Dendritic cell treated with granulocyte-macrophage colony-stimulating factor and Interleukin-4, amounts not matched to agents 40 ng/mL and 50 ng/mL, for 4 days (primary cell): ENCODE measurements around the gene KLK12.
A peak's percentile ranks its signal among the peaks of the same experiment; 100 is the strongest.

Source experiments
- H3K27ac Mint-ChIP-seq: one replicate; pipeline ENCODE4 v1.8.0; 2022; ENCODE audit warnings: mild to moderate bottlenecking, mixed read lengths
- H3K27me3 Mint-ChIP-seq: one replicate; pipeline ENCODE4 v1.8.0; 2022; ENCODE audit warnings: mild to moderate bottlenecking, mixed read lengths
- H3K36me3 Mint-ChIP-seq: one replicate; pipeline ENCODE4 v1.8.0; 2022; ENCODE audit warnings: low read depth, mixed read lengths
- H3K4me1 Mint-ChIP-seq: one replicate; pipeline ENCODE4 v1.8.0; 2022; ENCODE audit warnings: low read depth, mixed read lengths
- H3K4me3 Mint-ChIP-seq: one replicate; pipeline ENCODE4 v1.8.0; 2022; ENCODE audit warnings: mild to moderate bottlenecking, moderate library complexity, mixed read lengths
- H3K9me3 Mint-ChIP-seq: one replicate; pipeline ENCODE4 v1.8.0; 2022; ENCODE audit warnings: mixed read lengths
- intact Hi-C: fragments of 100-400 bp; cut with micrococcal nuclease; formaldehyde crosslinking; loops from one replicate; pipeline ENCODE4 v1.15.0; 2022

KLK12 gene

GRCh38 chr19:51065221-51065960, 30.6 kb upstream of the KLK12 start:
- Mint-ChIP-seq H3K27me3 (peaks cover 48% of the 10 kb centered on the region), H3K27ac (no peak overlapping the region), H3K9me3 (no peaks in the 10 kb centered on the region), H3K36me3 (no peaks in the 10 kb centered on the region), H3K4me3 (peak overlapping the region; percentile 44), H3K4me1 (peaks cover 17% of the 10 kb centered on the region)
- intact Hi-C loops = no loop called here

DNA sequence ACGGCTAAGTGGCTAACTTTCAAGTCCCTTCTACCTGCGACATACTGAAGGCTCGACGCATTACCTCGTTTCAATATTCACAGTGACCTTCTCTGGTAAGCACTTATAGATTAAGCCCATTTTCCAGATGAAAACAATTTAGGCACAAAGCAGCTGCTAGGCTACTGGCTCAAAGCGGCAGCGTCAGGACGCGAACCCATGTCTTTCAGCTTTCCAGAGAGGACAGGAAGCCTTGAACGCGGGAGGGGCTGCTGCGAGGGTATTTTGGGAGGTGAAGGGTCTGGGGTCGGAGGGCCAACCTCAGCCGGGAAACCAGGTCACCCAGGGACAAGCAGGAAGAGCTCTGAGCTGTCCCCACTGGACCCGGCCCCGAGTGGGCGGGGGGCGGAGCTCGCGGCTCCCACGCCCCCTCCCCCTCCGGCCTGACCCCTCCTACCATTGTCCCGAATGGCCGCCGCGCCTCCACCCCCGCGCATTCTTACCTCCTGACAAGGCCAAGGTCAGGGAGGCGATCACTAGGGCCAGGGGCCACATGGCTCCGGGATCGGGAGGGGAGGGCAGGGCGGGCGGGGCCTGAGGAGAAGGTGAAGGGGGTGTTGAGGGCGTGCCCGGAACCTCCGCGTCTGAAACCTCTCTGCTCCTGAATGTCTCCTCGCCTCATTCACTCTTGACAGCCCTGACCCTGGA, 29.9 kb upstream of the KLK12 start, which contains the start of gene KLK13:
KLK13 (minus strand) TSS at position 559 of the 687 bp plus-strand sequence; CDS start at position 534, 25 bp downstream.
- Mint-ChIP-seq H3K36me3 (no peaks in the 10 kb centered on the region), H3K9me3 (no peaks in the 10 kb centered on the region), H3K27me3 (peaks cover 51% of the 10 kb centered on the region), H3K4me1 (peaks cover 17% of the 10 kb centered on the region), H3K4me3 (peak within 1 kb of the TSS; percentile 44), H3K27ac (no peak within 1 kb of the TSS)
- intact Hi-C loops = no loop called here

DNA sequence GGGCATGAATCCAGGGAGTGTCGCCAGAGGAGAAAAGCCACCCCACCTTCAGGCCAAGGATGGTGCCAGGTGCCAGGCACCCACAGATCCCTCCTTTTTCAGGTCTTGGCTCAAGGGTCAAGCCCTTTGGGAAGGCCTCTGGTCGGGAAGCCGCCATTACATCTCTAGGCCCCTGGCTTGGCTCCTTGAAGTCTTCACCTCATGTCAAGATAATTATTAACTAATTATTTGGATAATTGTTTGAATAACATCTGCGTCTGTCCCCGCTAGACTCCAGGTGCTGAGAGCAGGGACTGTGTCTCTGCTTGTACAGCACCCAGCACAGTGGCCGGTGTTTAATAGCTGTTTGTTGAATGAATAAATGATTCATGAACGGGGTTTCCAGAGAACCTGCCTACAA, 28.9 kb upstream of the KLK12 start:
- Mint-ChIP-seq H3K27me3 (peaks cover 54% of the 10 kb centered on the region), H3K4me3 (no peak overlapping the region)
- intact Hi-C loops = no loop called here

GRCh38 chr19:51060973-51061372, 26.2 kb upstream of the KLK12 start:
- H3K4me1 Mint-ChIP-seq = peaks cover 10% of the 10 kb centered on the region
- no peak overlapping the region for H3K27ac Mint-ChIP-seq
- no peak overlapping the region for H3K4me3 Mint-ChIP-seq
- peaks cover 46% of the 10 kb centered on the region for H3K27me3 Mint-ChIP-seq
- intact Hi-C loops = no loop called here
- H3K9me3 Mint-ChIP-seq = no peaks in the 10 kb centered on the region
- no peaks in the 10 kb centered on the region for H3K36me3 Mint-ChIP-seq

More for the DNA sequence above, 28.9 kb upstream of the KLK12 start:
- H3K4me1 Mint-ChIP-seq = peaks cover 17% of the 10 kb centered on the region
- H3K9me3 Mint-ChIP-seq = no peaks in the 10 kb centered on the region
- H3K36me3 Mint-ChIP-seq = no peaks in the 10 kb centered on the region
- H3K27ac Mint-ChIP-seq = no peak overlapping the region

GRCh38 chr19:51060336-51060735, 25.5 kb upstream of the KLK12 start:
- H3K36me3 Mint-ChIP-seq = no peaks in the 10 kb centered on the region
- H3K4me1 Mint-ChIP-seq = peaks cover 3% of the 10 kb centered on the region
- intact Hi-C loops = no loop called here
- no peak overlapping the region for H3K27ac Mint-ChIP-seq
- peaks cover 44% of the 10 kb centered on the region for H3K27me3 Mint-ChIP-seq
- no peaks in the 10 kb centered on the region for H3K9me3 Mint-ChIP-seq
- H3K4me3 Mint-ChIP-seq = no peak overlapping the region

GRCh38 chr19:51059715-51060114, 24.9 kb upstream of the KLK12 start:
- H3K4me1 Mint-ChIP-seq = no peaks in the 10 kb centered on the region
- no peak overlapping the region for H3K27ac Mint-ChIP-seq
- intact Hi-C loops = no loop called here
- no peaks in the 10 kb centered on the region for H3K9me3 Mint-ChIP-seq
- peaks cover 42% of the 10 kb centered on the region for H3K27me3 Mint-ChIP-seq
- H3K4me3 Mint-ChIP-seq = no peak overlapping the region
- H3K36me3 Mint-ChIP-seq = no peaks in the 10 kb centered on the region

DNA sequence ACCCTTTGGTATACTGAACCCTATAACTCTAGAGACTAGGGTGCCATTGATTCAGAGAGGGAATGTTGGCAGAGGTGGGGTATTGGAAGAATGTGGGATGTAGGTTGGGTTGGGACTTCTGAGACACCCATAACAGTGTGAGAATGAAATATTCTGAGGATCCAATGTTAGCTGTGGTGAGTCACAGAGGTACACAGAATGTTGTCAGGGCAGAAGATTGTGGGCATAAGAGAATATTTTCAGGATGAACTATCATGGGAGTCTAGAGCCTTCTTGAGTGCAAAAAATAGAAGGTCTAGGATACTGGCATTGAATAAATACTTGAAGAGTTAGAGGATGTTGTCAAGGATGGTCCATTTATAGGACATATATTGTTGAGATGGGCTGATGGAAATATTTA, 21.1 kb upstream of the KLK12 start:
- intact Hi-C loops = no loop called here
- no peak overlapping the region for H3K4me3 Mint-ChIP-seq
- H3K9me3 Mint-ChIP-seq = no peaks in the 10 kb centered on the region

GRCh38 chr19:51047031-51047335, 12.2 kb upstream of the KLK12 start:
- no peaks in the 10 kb centered on the region for H3K36me3 Mint-ChIP-seq
- no peak overlapping the region for H3K4me3 Mint-ChIP-seq
- H3K27me3 Mint-ChIP-seq = peaks cover 21% of the 10 kb centered on the region
- intact Hi-C loops = no loop called here
- H3K9me3 Mint-ChIP-seq = no peaks in the 10 kb centered on the region
- H3K4me1 Mint-ChIP-seq = no peaks in the 10 kb centered on the region
- no peak overlapping the region for H3K27ac Mint-ChIP-seq

More for the DNA sequence above, 21.1 kb upstream of the KLK12 start:
- no peaks in the 10 kb centered on the region for H3K36me3 Mint-ChIP-seq
- peaks cover 38% of the 10 kb centered on the region for H3K27me3 Mint-ChIP-seq
- no peak overlapping the region for H3K27ac Mint-ChIP-seq
- no peaks in the 10 kb centered on the region for H3K4me1 Mint-ChIP-seq

GRCh38 chr19:51044327-51044726, 9.5 kb upstream of the KLK12 start:
- intact Hi-C loops = no loop called here

DNA sequence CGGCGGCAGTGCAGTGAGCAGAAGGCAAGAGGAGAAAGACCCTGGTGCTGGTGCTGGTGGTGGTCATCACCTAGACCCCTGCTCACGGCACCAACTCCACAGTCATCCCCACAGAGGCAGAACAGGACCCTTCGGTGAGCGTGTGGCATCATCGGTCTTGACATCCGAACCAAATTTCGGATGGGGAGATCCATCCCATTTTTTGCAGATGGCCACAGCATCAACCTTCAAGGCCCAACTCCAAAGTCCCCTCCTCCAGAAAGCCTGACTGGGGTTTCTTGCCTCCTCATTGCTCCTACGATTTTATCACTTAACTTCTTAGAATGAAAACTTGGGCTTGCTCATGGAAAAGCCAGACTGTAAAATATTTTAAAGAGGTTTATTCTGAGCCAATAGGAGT, 8.7 kb upstream of the KLK12 start:
- Mint-ChIP-seq H3K36me3 (no peaks in the 10 kb centered on the region), H3K4me3 (no peak overlapping the region), H3K27me3 (peaks cover 14% of the 10 kb centered on the region), H3K9me3 (no peaks in the 10 kb centered on the region), H3K27ac (no peak overlapping the region), H3K4me1 (no peaks in the 10 kb centered on the region)
- intact Hi-C loops = no loop called here

More at GRCh38 chr19:51044327-51044726, 9.5 kb upstream of the KLK12 start:
- Mint-ChIP-seq H3K9me3 (no peaks in the 10 kb centered on the region), H3K36me3 (no peaks in the 10 kb centered on the region), H3K4me3 (no peak overlapping the region), H3K27me3 (peaks cover 18% of the 10 kb centered on the region), H3K27ac (no peak overlapping the region), H3K4me1 (no peaks in the 10 kb centered on the region)

DNA sequence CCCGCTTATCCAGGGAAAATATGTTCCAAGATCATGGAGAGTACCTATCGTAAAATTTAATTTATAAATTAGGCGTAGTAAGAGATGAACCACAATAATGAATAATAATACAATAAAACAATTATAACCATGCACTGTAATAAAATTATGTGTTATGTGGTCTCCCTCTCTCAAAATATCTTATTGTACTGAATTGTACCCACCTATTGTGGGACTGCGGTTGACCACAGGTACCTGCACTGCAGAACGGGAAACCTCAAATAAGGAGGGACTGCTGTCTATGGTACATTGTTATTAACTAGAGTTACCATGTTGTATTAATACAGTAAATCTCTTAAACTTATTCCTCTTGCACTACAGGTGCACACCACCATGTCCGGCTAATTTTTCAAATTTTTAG, 5.3 kb upstream of the KLK12 start:
- Mint-ChIP-seq H3K4me3 (no peak overlapping the region), H3K9me3 (no peaks in the 10 kb centered on the region), H3K27ac (no peak overlapping the region), H3K4me1 (no peaks in the 10 kb centered on the region), H3K36me3 (no peaks in the 10 kb centered on the region), H3K27me3 (peaks cover 7% of the 10 kb centered on the region)
- intact Hi-C loops = no loop called here

- no peak overlapping the region for H3K27ac Mint-ChIP-seq
- no peaks in the 10 kb centered on the region for H3K9me3 Mint-ChIP-seq
- H3K27me3 Mint-ChIP-seq = peaks cover 17% of the 10 kb centered on the region
- intact Hi-C loops = no loop called here
- H3K4me1 Mint-ChIP-seq = no peaks in the 10 kb centered on the region
- no peak overlapping the region for H3K4me3 Mint-ChIP-seq
- no peaks in the 10 kb centered on the region for H3K36me3 Mint-ChIP-seq
Measured at GRCh38 chr19:51036519-51036918, 1.7 kb upstream of the KLK12 start.

GRCh38 chr19:51031880-51032225, 2.9 kb downstream of the KLK12 start:
- intact Hi-C loops = no loop called here
- Mint-ChIP-seq H3K36me3 (no peaks in the 10 kb centered on the region), H3K9me3 (no peaks in the 10 kb centered on the region), H3K27me3 (peaks cover 27% of the 10 kb centered on the region), H3K27ac (no peak overlapping the region), H3K4me1 (no peaks in the 10 kb centered on the region), H3K4me3 (no peak overlapping the region)

GRCh38 chr19:51031220-51031879, 3.5 kb downstream of the KLK12 start:
- Mint-ChIP-seq H3K9me3 (no peaks in the 10 kb centered on the region), H3K27me3 (peaks cover 30% of the 10 kb centered on the region), H3K4me3 (no peak overlapping the region), H3K36me3 (no peaks in the 10 kb centered on the region), H3K4me1 (no peaks in the 10 kb centered on the region), H3K27ac (no peak overlapping the region)
- intact Hi-C loops = no loop called here
